ENCODE data around the gene COL9A2. TPM values are rescaled to one million over a fixed set of nuclear protein-coding genes. Genes with fewer than 3 reads are reported as not detected.

The COL9A2 gene
- total RNA-seq, 4 donors from 2014 or later = 5.4 to 43.0 (median 14.6) TPM

- no peaks in the 10 kb centered on the region for H3K27me3 ChIP-seq
- DNase-seq = no peak
- H3K4me3 ChIP-seq = no peak overlapping the region
- no peak for TF ChIP-seq EP300 (IDR thresholded peaks at IDR 0.05; ENCODE audit: low read depth)
- TF ChIP-seq, protein P1, sequence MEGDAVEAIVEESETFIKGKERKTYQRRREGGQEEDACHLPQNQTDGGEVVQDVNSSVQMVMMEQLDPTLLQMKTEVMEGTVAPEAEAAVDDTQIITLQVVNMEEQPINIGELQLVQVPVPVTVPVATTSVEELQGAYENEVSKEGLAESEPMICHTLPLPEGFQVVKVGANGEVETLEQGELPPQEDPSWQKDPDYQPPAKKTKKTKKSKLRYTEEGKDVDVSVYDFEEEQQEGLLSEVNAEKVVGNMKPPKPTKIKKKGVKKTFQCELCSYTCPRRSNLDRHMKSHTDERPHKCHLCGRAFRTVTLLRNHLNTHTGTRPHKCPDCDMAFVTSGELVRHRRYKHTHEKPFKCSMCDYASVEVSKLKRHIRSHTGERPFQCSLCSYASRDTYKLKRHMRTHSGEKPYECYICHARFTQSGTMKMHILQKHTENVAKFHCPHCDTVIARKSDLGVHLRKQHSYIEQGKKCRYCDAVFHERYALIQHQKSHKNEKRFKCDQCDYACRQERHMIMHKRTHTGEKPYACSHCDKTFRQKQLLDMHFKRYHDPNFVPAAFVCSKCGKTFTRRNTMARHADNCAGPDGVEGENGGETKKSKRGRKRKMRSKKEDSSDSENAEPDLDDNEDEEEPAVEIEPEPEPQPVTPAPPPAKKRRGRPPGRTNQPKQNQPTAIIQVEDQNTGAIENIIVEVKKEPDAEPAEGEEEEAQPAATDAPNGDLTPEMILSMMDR (IDR thresholded peaks at IDR 0.05) = no peak
- TF ChIP-seq POLR2A (IDR thresholded peaks at IDR 0.05) = no peak
- TF ChIP-seq POLR2AphosphoS5 (IDR thresholded peaks at IDR 0.05) = no peak
- H3K9me3 ChIP-seq = no peaks in the 10 kb centered on the region
- intact Hi-C loops (cut with DNase I; ENCODE audit: low total_unique reads) (no loop called here), in situ Hi-C loops (cut with MboI; ENCODE audit: low pct_ligation_motif_present in 1 of 4, low pct_unique_long_range_greater_than_20kb in 1 of 4, low sequenced_read_pairs in 3 of 4) (no loop called here)
- no peak overlapping the region for H3K27ac ChIP-seq
- H3K4me1 ChIP-seq = no peaks in the 10 kb centered on the region
- H3K36me3 ChIP-seq = no peaks in the 10 kb centered on the region
- WGBS, 2 donors (ENCODE audit: low coverage in 1 of 2) = 86 to 89% methylated on average over 3 to 11 of the region's 12 CpGs
Measured at GRCh38 chr1:40301541-40302299, 15.4 kb downstream of the COL9A2 start.

GRCh38 chr1:40301066-40301465, 16.0 kb downstream of the COL9A2 start:
- H3K4me3 ChIP-seq = no peak overlapping the region
- TF ChIP-seq POLR2A (IDR thresholded peaks at IDR 0.05) (no peak), EP300 (IDR thresholded peaks at IDR 0.05; ENCODE audit: low read depth) (no peak), POLR2AphosphoS5 (IDR thresholded peaks at IDR 0.05) (no peak)
- TF ChIP-seq, protein P1 (IDR thresholded peaks at IDR 0.05) = no peak
- no peak for DNase-seq
- H3K27ac ChIP-seq = no peak overlapping the region
- no peaks in the 10 kb centered on the region for H3K4me1 ChIP-seq
- intact Hi-C loops (cut with DNase I; ENCODE audit: low total_unique reads) = no loop called here
- 93% methylated on average over 10 of the region's 10 CpGs; no CpG with 5 or more reads in 1 of the 2 donors for WGBS, 2 donors (ENCODE audit: low coverage in 1 of 2)
- no peaks in the 10 kb centered on the region for H3K36me3 ChIP-seq
- no peaks in the 10 kb centered on the region for H3K27me3 ChIP-seq
- in situ Hi-C loops (cut with MboI; ENCODE audit: low pct_ligation_motif_present in 1 of 4, low pct_unique_long_range_greater_than_20kb in 1 of 4, low sequenced_read_pairs in 3 of 4) = no loop called here
- H3K9me3 ChIP-seq = no peaks in the 10 kb centered on the region

GRCh38 chr1:40300651-40301050, 16.4 kb downstream of the COL9A2 start:
- Histone ChIP-seq H3K4me3 (no peak overlapping the region), H3K4me1 (no peaks in the 10 kb centered on the region), H3K27ac (no peak overlapping the region), H3K36me3 (no peaks in the 10 kb centered on the region), H3K9me3 (no peaks in the 10 kb centered on the region), H3K27me3 (no peaks in the 10 kb centered on the region)
- 86 to 89% methylated on average over 1 to 9 of the region's 9 CpGs for WGBS, 2 donors (ENCODE audit: low coverage in 1 of 2)
- in situ Hi-C loops (cut with MboI; ENCODE audit: low pct_ligation_motif_present in 1 of 4, low pct_unique_long_range_greater_than_20kb in 1 of 4, low sequenced_read_pairs in 3 of 4) (no loop called here), intact Hi-C loops (cut with DNase I; ENCODE audit: low total_unique reads) (no loop called here)
- no peak for DNase-seq
- TF ChIP-seq POLR2A (IDR thresholded peaks at IDR 0.05) (no peak), POLR2AphosphoS5 (IDR thresholded peaks at IDR 0.05) (no peak), EP300 (IDR thresholded peaks at IDR 0.05; ENCODE audit: low read depth) (no peak)
- TF ChIP-seq, protein P1 (IDR thresholded peaks at IDR 0.05) = no peak

DNA sequence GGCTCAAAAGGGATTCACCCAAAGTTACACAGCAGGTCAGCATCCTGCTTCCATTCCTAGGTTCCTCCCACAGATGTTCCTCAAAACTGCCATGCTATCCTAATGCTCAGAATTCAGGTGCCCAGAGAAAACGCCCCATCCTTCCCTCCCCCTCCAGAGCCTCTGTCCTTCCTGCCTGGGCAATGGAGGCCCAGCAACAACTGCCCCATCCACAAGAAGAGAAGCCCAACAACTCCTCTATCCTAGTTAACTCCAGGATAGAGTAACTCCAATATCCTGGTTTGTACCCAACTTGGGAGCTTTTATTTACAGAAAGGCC, 16.9 kb downstream of the COL9A2 start:
- H3K4me1 ChIP-seq = no peaks in the 10 kb centered on the region
- H3K9me3 ChIP-seq = no peaks in the 10 kb centered on the region
- no peak for DNase-seq
- in situ Hi-C loops (cut with MboI; ENCODE audit: low pct_ligation_motif_present in 1 of 4, low pct_unique_long_range_greater_than_20kb in 1 of 4, low sequenced_read_pairs in 3 of 4) (no loop called here), intact Hi-C loops (cut with DNase I; ENCODE audit: low total_unique reads) (no loop called here)
- no peaks in the 10 kb centered on the region for H3K36me3 ChIP-seq
- TF ChIP-seq, protein P1 (IDR thresholded peaks at IDR 0.05) = no peak
- no peak for TF ChIP-seq POLR2AphosphoS5 (IDR thresholded peaks at IDR 0.05)
- no peak for TF ChIP-seq EP300 (IDR thresholded peaks at IDR 0.05; ENCODE audit: low read depth)
- no peak for TF ChIP-seq POLR2A (IDR thresholded peaks at IDR 0.05)
- H3K4me3 ChIP-seq = no peak overlapping the region
- no peaks in the 10 kb centered on the region for H3K27me3 ChIP-seq
- no peak overlapping the region for H3K27ac ChIP-seq
- 85% methylated on average over 1 of the region's 1 CpG; no CpG with 5 or more reads in 1 of the 2 donors for WGBS, 2 donors (ENCODE audit: low coverage in 1 of 2)
